Activated naive CD8-positive, alpha-beta T cell treated with anti-CD3 and anti-CD28 coated beads, Interleukin-2, amount 10 ng/mL, durations not matched to agents 7 days and 5 days (primary cell): ENCODE data around the gene PALD1. TPM values are rescaled to one million over a fixed set of nuclear protein-coding genes. Genes with fewer than 3 reads are reported as not detected.
A peak's percentile ranks its signal among the peaks of the same experiment; 100 is the strongest.

ENCODE experiments used
- ATAC-seq: fragments of 150-1000 bp; cut with Tn5 transposase; one replicate; pipeline ENCODE4 v1.10.0; 2021; ENCODE audit warnings: low read depth, moderate library complexity
- POLR2A ChIA-PET: fragments of 350-600 bp; sonication (Branson Sonifier 250); formaldehyde crosslinking; loops from one replicate; lab custom pipeline; 2021; ENCODE audit warnings: antibody characterized with exemption; lab: Charles Lee
- DNase-seq: peaks from one replicate; pipeline ENCODE4 v3.0.0; 2021
- H3K27ac Mint-ChIP-seq: one replicate; pipeline ENCODE4 v1.8.0; 2022; ENCODE audit warnings: mild to moderate bottlenecking, mixed read lengths
- H3K27me3 Mint-ChIP-seq: one replicate; pipeline ENCODE4 v1.8.0; 2022; ENCODE audit warnings: mild to moderate bottlenecking, moderate library complexity, mixed read lengths
- H3K36me3 Mint-ChIP-seq: one replicate; pipeline ENCODE4 v1.8.0; 2021; ENCODE audit warnings: mild to moderate bottlenecking, mixed read lengths
- H3K4me1 Mint-ChIP-seq: one replicate; pipeline ENCODE4 v1.8.0; 2021; ENCODE audit warnings: mixed read lengths
- H3K4me3 Mint-ChIP-seq: one replicate; pipeline ENCODE4 v1.8.0; 2022; ENCODE audit warnings: mild to moderate bottlenecking, moderate library complexity, mixed read lengths
- H3K9me3 Mint-ChIP-seq: one replicate; pipeline ENCODE4 v1.8.0; 2021; ENCODE audit warnings: mixed read lengths
- total RNA-seq, 2 experiments: library from RNA; stranded (reverse); gene quantifications; one replicate each; pipeline ENCODE4 v1.2.3, GENCODE V29; 2021

The PALD1 gene
- total RNA-seq, 2 experiments from 2014 or later: 1.1 to 1.4 TPM

DNA sequence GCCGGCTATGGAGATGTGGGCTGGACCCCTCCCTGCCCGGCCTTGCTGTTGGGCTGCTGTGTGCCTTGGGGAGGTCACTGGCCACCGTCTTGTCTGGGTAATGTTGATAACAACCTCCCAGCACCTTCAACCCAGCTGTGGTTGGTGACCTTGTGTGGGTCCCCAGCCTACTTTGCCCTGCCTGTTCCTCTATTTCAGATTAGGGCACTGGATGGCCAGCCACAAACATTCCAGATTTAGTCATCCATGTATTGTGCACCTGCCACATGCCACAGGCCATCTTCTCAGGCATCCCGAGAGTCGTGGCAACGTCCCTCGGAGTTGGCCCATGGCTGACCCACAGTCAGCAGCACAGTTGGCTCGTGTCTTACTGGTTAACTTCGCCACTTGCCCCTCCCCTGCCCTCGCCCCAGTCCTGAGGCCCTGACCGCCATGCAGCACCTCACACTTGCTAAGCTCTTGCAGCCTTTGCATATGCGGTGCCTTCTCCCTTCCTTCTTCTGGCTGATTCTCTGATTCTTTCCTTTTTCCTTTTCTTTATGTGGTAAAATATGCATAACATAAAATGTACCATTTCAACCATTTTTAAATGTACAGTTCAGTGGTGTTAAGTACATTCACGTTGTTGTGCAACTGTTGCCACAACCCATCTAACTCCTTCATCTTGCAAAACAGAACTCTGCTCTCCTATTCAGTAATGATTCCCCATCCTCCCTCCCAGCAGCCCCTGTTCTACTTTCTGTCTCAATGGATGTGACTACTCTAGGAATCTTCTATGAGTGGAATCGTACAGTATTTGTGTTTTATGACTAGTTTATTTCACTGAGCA lies 63.4 kb downstream of the PALD1 start:
- DNase-seq: no peak
- peaks cover 4% of the 10 kb centered on the region for H3K27me3 Mint-ChIP-seq
- H3K4me1 Mint-ChIP-seq: peaks cover 2% of the 10 kb centered on the region
- ATAC-seq: no peak
- H3K4me3 Mint-ChIP-seq: no peak overlapping the region
- no peaks in the 10 kb centered on the region for H3K36me3 Mint-ChIP-seq
- POLR2A ChIA-PET: no interaction called here
- H3K9me3 Mint-ChIP-seq: no peaks in the 10 kb centered on the region
- H3K27ac Mint-ChIP-seq: no peak overlapping the region

DNA sequence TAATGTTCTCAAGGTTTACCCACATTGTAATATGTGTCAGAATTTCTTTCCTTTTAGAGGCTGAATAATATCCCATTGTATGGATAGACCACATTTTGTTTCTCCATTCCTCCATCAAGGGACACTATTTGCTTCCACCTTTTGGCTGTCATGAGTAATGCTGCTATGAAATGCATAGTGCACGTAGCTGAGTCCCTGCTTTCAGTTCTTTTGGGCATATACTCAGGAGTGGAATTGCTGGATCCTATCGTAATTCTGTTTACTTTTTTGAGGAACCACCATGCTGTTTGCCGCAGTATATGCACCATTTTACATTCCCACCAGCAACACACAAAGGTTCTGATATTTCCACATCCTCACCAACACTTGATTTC lies 64.0 kb downstream of the PALD1 start:
- H3K27ac Mint-ChIP-seq: no peak overlapping the region
- H3K27me3 Mint-ChIP-seq: peaks cover 4% of the 10 kb centered on the region
- POLR2A ChIA-PET: no interaction called here
- H3K4me3 Mint-ChIP-seq: no peak overlapping the region
- DNase-seq (no peak), ATAC-seq (no peak)
- H3K9me3 Mint-ChIP-seq: no peaks in the 10 kb centered on the region
- peaks cover 2% of the 10 kb centered on the region for H3K4me1 Mint-ChIP-seq
- H3K36me3 Mint-ChIP-seq: no peaks in the 10 kb centered on the region

DNA sequence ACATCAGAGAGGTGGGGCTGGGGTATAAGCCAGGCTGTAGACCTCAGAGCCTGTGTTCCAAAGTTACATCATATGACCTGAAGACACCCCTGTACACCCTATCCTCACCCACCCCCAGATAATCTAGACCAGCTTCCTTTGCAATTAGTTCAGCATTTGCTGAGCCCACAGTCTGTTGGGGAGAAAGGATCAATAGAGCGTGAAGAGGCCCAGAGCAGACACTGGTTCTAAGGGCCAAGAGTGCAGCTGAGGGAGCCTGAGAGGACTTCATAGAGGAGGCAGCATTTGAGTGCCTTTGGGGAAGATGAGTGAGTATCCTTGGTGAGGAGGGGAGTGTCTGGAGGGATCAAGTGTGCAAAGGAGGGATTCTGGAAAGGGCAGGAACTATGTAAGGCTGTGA lies 65.3 kb downstream of the PALD1 start:
- DNase-seq (no peak), ATAC-seq (no peak)
- no peaks in the 10 kb centered on the region for H3K9me3 Mint-ChIP-seq
- H3K27ac Mint-ChIP-seq: no peak overlapping the region
- no peaks in the 10 kb centered on the region for H3K36me3 Mint-ChIP-seq
- POLR2A ChIA-PET: no interaction called here
- peaks cover 2% of the 10 kb centered on the region for H3K4me1 Mint-ChIP-seq
- no peak overlapping the region for H3K4me3 Mint-ChIP-seq
- peaks cover 4% of the 10 kb centered on the region for H3K27me3 Mint-ChIP-seq

DNA sequence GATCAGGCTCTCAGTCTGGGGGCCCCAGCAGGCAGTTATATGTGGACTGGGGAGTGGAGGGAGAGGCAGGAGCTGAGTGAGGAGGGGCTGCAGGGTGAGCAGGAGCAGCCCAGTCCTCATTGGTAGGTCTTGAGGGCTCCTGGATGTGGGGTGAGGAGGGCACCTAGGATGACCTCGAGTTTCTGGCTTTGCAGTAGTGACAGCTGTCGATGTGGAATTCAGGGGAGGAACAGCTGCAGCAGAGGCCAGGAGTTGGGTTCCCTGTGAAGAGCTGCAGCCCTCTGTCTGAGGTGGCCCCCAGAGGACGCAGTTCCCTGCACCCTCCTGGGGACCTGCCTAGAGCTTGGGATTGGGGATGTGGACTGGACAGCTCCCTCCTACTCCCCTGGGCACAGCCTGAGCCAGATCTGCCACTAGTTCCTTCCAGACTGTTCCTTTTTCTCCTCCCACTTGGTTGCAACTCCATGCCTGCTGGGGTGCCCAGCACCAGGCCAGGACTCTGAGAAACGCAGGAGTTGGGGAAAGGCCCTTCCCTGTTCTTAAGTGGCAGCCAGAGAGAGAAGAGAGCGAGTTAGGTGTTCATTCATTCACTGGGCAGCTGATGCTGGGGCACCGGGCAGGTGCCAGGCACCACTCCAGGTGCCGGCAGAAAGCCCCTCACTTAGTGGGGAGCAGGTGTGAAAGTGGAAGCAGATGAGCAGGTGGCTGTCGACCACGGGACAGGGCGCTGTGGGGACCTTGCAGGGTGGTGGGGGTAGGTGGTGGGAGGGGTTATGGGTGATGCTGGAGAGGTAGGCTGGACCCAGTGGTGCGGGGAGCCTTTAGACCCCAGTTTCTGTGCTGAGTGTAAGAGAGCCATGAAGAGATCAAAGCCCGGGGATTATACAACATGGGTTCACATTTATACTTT lies 66.1 kb downstream of the PALD1 start:
- Mint-ChIP-seq H3K27ac (no peak overlapping the region), H3K4me3 (no peak overlapping the region), H3K36me3 (no peaks in the 10 kb centered on the region), H3K27me3 (peaks cover 4% of the 10 kb centered on the region), H3K9me3 (no peaks in the 10 kb centered on the region), H3K4me1 (peaks cover 2% of the 10 kb centered on the region)
- no peak for ATAC-seq
- POLR2A ChIA-PET: no interaction called here
- no peak for DNase-seq

DNA sequence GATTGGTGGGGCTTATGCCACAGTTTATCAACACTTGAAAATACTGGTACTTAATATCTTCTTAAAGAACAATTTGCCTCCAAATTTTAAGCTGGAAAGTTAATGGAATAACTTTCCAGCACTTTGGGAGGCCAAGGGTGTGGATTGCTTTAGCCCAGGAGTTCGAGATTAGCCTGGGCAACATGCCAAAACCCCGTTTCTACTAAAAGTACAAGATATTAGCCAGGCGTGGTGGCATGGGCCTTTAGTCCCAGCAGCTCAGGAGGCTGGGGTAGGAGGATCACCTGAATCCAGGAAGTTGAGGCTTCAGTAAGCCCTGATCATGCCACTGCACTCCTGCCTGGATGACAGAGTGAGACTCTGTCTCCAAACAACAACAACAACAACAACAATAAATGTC lies 68.0 kb downstream of the PALD1 start:
- DNase-seq (no peak), ATAC-seq (no peak)
- no peaks in the 10 kb centered on the region for H3K36me3 Mint-ChIP-seq
- no peaks in the 10 kb centered on the region for H3K4me1 Mint-ChIP-seq
- no peak overlapping the region for H3K4me3 Mint-ChIP-seq
- POLR2A ChIA-PET: no interaction called here
- no peaks in the 10 kb centered on the region for H3K27me3 Mint-ChIP-seq
- H3K9me3 Mint-ChIP-seq: no peaks in the 10 kb centered on the region
- H3K27ac Mint-ChIP-seq: no peak overlapping the region

DNA sequence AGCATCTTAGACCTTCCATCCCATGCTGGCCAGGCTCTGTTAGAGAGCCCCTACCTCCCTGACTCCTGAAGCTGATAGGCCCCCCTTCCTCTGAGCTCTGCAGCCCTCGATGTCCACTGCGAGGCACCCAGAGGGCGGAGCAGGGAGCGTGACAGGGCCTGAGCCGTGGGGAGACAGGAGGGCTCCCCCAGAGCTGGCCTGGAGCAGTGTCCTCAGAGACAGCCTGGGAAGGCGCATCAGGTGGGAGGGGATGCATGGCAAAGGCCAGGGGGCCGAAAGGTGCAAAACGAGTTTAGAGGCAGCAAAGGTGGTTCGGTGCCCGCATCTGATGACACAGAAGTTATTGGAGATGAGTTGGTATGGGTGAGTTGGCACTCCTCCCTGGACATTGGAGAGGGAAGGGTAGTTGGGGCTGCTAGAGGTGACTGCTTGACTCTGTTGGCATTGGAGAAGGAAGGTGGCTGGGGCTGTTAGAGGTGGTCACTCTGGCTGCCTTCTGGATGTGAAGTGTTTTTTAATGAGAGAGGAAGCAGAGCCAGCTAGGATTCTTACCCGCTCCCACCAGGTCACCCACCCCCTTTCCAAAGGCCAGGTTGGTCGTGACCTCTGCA lies 70.9 kb downstream of the PALD1 start:
- Mint-ChIP-seq H3K9me3 (no peaks in the 10 kb centered on the region), H3K36me3 (no peaks in the 10 kb centered on the region), H3K27me3 (peaks cover 6% of the 10 kb centered on the region), H3K4me1 (no peaks in the 10 kb centered on the region), H3K27ac (no peak overlapping the region), H3K4me3 (no peak overlapping the region)
- ATAC-seq (peak; percentile 27), DNase-seq (no peak)
- POLR2A ChIA-PET: interaction anchor here (2.1 kb wide), 1 partner anchor 53 kb away, joined by 4 read pairs; the partner anchor contains the start of gene PRF1

DNA sequence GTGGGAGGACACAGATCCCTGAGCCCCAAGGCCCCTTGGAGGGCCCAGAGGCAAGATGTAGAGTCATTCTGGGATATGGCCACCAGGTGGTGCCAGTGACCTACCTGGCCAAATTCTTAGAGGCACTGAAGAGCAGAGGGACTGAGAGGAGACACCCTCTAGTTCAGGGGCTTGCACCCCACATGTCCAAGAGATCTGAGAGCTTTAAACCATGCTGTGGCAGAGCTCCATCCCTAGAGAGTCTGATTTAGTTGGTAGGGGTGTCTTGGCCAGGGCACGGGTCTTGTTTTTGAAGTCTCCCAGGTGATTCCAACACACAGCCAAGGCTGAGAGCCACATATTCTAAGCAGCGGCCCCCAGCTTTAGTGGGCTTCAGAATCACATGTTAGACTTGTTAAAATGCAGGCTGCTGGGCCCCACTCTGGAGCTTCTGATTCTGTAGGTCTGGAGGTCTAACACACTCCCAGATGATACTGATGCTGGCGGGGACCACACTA lies 71.4 kb downstream of the PALD1 start:
- no peak overlapping the region for H3K4me3 Mint-ChIP-seq
- H3K4me1 Mint-ChIP-seq: no peaks in the 10 kb centered on the region
- POLR2A ChIA-PET: interaction anchor here (2.1 kb wide), 1 partner anchor 52 kb away, joined by 4 read pairs; the partner anchor contains the start of gene PRF1
- ATAC-seq (peak; percentile 89), DNase-seq (peak; percentile 77)
- H3K27ac Mint-ChIP-seq: no peak overlapping the region
- H3K9me3 Mint-ChIP-seq: no peaks in the 10 kb centered on the region
- no peaks in the 10 kb centered on the region for H3K36me3 Mint-ChIP-seq
- H3K27me3 Mint-ChIP-seq: peaks cover 6% of the 10 kb centered on the region

DNA sequence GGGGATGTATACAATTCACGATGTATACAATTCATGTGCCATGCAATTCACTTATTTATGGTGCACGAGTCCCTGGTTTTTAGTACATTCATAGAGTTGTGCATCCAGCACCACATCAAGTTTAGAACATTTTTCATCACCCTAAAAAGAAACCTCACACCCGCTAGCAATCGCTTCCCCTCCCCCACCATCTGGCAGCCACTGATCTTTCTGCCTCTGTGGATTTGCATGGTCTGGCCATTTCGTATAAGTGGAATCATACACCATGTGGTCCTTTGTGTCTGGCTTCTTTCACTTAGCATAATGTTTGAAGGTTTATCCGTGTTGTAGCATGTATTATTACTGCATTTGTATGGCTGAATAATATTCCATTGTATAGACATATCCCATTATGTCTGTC lies 71.9 kb downstream of the PALD1 start:
- Mint-ChIP-seq H3K4me3 (no peak overlapping the region), H3K9me3 (no peaks in the 10 kb centered on the region), H3K27ac (no peak overlapping the region), H3K27me3 (peaks cover 6% of the 10 kb centered on the region), H3K4me1 (no peaks in the 10 kb centered on the region), H3K36me3 (no peaks in the 10 kb centered on the region)
- no peak for ATAC-seq
- no peak for DNase-seq
- POLR2A ChIA-PET: no interaction called here

DNA sequence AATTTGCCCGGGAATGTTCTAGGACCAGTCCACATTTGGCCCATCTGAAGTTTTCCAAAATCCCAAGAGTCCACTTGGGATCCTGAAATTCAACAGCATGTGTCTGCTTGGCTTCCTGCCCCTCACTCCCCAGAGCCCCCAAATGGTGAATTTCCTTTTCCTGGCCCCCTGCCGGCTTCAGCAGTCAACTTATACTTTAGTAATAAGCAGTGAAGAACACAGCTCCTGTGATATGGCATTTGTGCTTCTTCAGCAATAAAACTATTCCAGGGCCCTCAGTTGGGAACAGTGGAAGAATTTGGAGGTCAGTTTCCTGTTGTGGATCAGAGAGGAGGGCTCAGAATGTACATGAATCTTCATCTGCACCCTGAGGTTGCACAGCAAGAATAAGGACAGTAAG lies 72.9 kb downstream of the PALD1 start:
- no peak for DNase-seq
- Mint-ChIP-seq H3K27ac (no peak overlapping the region), H3K27me3 (peaks cover 6% of the 10 kb centered on the region), H3K4me1 (no peaks in the 10 kb centered on the region), H3K9me3 (no peaks in the 10 kb centered on the region), H3K4me3 (no peak overlapping the region), H3K36me3 (no peaks in the 10 kb centered on the region)
- POLR2A ChIA-PET: no interaction called here
- no peak for ATAC-seq

DNA sequence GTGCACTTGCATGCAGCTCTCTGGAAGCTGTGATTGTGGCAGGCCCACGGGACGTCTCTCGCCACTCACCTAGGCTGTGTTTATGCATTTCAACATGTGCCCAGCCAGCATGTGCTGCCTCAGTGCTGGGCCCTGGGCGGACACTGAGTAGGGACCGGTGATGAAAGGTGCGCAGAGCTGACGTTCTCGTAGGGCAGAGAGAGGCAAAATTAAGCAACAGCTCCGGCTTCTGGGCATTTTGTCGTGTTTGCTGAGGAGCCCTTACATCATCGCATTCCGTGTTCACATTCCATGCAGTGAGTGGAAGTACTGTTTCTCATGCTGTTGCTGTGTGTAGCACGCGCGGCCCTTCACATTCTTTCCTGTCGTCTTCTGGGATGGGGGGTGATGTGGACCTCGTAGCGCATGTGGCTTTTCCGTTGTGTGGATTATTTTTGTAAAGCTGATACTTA lies 73.4 kb downstream of the PALD1 start:
- Mint-ChIP-seq H3K4me1 (no peaks in the 10 kb centered on the region), H3K36me3 (no peaks in the 10 kb centered on the region), H3K27me3 (peaks cover 6% of the 10 kb centered on the region), H3K9me3 (no peaks in the 10 kb centered on the region), H3K27ac (no peak overlapping the region), H3K4me3 (no peak overlapping the region)
- ATAC-seq (no peak), DNase-seq (no peak)
- POLR2A ChIA-PET: interaction anchor here (1.0 kb wide), 1 partner anchor 216 kb away, joined by 3 read pairs; no protein-coding TSS in a partner anchor

DNA sequence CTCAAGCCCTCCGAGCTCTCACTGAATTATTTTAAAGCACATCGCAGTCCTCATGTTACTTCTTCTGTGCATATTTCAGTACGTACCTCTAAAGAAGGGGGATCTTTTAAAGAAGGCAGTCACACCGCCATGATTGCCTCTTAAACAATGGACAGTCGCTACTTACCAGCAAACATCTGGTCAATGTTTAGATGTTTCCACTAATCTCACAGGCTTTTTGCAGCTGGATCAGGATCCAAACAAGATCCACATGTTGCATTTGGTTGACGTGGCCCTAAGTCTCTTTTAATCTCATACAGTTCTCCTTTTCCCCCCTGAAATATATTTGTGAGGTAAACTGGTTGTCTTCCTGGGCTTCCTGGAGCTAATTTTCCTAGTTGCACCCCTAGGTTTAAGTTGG lies 74.0 kb downstream of the PALD1 start:
- Mint-ChIP-seq H3K4me3 (no peak overlapping the region), H3K9me3 (no peaks in the 10 kb centered on the region), H3K27ac (no peak overlapping the region), H3K4me1 (no peaks in the 10 kb centered on the region), H3K27me3 (peaks cover 6% of the 10 kb centered on the region), H3K36me3 (no peaks in the 10 kb centered on the region)
- DNase-seq (no peak), ATAC-seq (no peak)
- POLR2A ChIA-PET: interaction anchor here (1.0 kb wide), 1 partner anchor 215 kb away, joined by 3 read pairs; no protein-coding TSS in a partner anchor

DNA sequence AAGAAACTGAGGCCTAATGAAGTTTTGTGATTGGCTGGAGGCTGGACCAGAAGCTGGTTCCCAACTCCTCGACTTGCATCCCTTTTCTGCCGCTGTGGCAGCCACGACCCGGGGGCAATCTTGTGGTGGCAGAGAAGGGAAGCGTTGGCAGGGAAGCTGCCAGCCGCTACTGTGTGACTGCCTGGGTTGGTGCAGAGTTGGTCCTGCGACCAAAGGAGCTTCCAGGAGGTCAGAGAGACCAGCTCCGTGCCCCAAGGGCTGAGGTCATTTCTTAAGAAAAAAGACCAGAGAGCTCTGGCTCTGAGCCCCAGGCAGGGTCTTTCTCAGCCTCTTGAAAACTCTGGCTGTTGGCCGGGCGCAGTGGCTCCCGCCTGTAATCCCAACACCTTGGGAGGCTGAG lies 76.8 kb downstream of the PALD1 start:
- POLR2A ChIA-PET: no interaction called here
- Mint-ChIP-seq H3K36me3 (no peaks in the 10 kb centered on the region), H3K27me3 (peaks cover 6% of the 10 kb centered on the region), H3K27ac (no peak overlapping the region), H3K4me3 (no peak overlapping the region), H3K9me3 (no peaks in the 10 kb centered on the region), H3K4me1 (peaks cover 17% of the 10 kb centered on the region)
- no peak for DNase-seq
- no peak for ATAC-seq
